AG04450 (cell line): Measurements from ENCODE around the gene PLXDC2. TPM values are rescaled to one million over a fixed set of nuclear protein-coding genes. Genes with fewer than 3 reads are reported as not detected.

ENCODE experiments used
- CTCF ChIA-PET: fragments of 300-600, 350-600 bp; formaldehyde crosslinking; extraction: SDS; loops from one replicate; lab custom pipeline; 2022; ENCODE audit warnings: antibody characterized with exemption, inconsistent platforms; lab: Charles Lee
- POLR2A ChIA-PET: fragments of 350-600 bp; formaldehyde crosslinking; extraction: SDS; loops from one replicate; lab custom pipeline; 2021; ENCODE audit warnings: antibody characterized with exemption, inconsistent platforms; lab: Yijun Ruan, JAX
- DNase-seq: peaks from one replicate; pipeline ENCODE4 v3.0.0-alpha.2; 2011; ENCODE audit warnings: low read depth, low spot score
- H3K27ac ChIP-seq: one replicate; pipeline ENCODE4 v1.5.1; 2012; ENCODE audit warnings: low read depth, low read length, control low read depth
- H3K27me3 ChIP-seq: one replicate; pipeline ENCODE4 v1.6.0; 2012; ENCODE audit warnings: low read length; ENCODE audit not compliant: control insufficient read depth, insufficient read depth
- H3K4me3 ChIP-seq: 2 replicates; pipeline ENCODE4 v1.5.1; 2011; ENCODE audit warnings: mild to moderate bottlenecking, low read depth, low read length, control low read depth
- H3K9me3 ChIP-seq: 2 replicates; pipeline ENCODE4 v1.5.1; 2012; ENCODE audit warnings: low read length; ENCODE audit not compliant: control insufficient read depth, insufficient read depth
- polyA plus RNA-seq: library from polyadenylated mRNA; depleted of rRNA; stranded (reverse); fragments of >200 nt; gene quantifications from 2 replicates; pipeline ENCODE4 v1.2.3, GENCODE V29; 2011
- TF ChIP-seq, protein P1 (sequence below): IDR thresholded peaks from 2 replicates; pipeline ENCODE4 v1.5.1; 2011; ENCODE audit warnings: low read depth, low read length, control low read depth, inconsistent platforms

The PLXDC2 gene
- polyA plus RNA-seq, 1 experiment, result 10.4 TPM

GRCh38 chr10:20237586-20237985, 421.4 kb downstream of the PLXDC2 start:
- H3K27me3 ChIP-seq, result no peaks in the 10 kb centered on the region
- no peaks in the 10 kb centered on the region; the same call in 1 of the 2 replicates for H3K9me3 ChIP-seq
- no peak for DNase-seq
- no peak overlapping the region for H3K27ac ChIP-seq
- TF ChIP-seq, protein P1, sequence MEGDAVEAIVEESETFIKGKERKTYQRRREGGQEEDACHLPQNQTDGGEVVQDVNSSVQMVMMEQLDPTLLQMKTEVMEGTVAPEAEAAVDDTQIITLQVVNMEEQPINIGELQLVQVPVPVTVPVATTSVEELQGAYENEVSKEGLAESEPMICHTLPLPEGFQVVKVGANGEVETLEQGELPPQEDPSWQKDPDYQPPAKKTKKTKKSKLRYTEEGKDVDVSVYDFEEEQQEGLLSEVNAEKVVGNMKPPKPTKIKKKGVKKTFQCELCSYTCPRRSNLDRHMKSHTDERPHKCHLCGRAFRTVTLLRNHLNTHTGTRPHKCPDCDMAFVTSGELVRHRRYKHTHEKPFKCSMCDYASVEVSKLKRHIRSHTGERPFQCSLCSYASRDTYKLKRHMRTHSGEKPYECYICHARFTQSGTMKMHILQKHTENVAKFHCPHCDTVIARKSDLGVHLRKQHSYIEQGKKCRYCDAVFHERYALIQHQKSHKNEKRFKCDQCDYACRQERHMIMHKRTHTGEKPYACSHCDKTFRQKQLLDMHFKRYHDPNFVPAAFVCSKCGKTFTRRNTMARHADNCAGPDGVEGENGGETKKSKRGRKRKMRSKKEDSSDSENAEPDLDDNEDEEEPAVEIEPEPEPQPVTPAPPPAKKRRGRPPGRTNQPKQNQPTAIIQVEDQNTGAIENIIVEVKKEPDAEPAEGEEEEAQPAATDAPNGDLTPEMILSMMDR, result no peak
- ChIA-PET CTCF (no interaction called here), POLR2A (no interaction called here)
- H3K4me3 ChIP-seq, result no peak overlapping the region

- POLR2A ChIA-PET, result no interaction called here
- H3K27ac ChIP-seq, result no peak overlapping the region
- no peaks in the 10 kb centered on the region for H3K27me3 ChIP-seq
- no peak overlapping the region for H3K4me3 ChIP-seq
- TF ChIP-seq, protein P1, result no peak
- no peaks in the 10 kb centered on the region; the same call in 1 of the 2 replicates for H3K9me3 ChIP-seq
- CTCF ChIA-PET, result no interaction called here
- DNase-seq, result no peak
Observed at GRCh38 chr10:20240643-20241042, 424.4 kb downstream of the PLXDC2 start.

- Histone ChIP-seq H3K9me3 (no peaks in the 10 kb centered on the region; the same call in 1 of the 2 replicates), H3K27ac (no peak overlapping the region), H3K4me3 (no peak overlapping the region), H3K27me3 (no peaks in the 10 kb centered on the region)
- ChIA-PET POLR2A (no interaction called here), CTCF (no interaction called here)
- DNase-seq, result no peak
- TF ChIP-seq, protein P1, result no peak
Observed at GRCh38 chr10:20247454-20247853, 431.2 kb downstream of the PLXDC2 start.

DNA sequence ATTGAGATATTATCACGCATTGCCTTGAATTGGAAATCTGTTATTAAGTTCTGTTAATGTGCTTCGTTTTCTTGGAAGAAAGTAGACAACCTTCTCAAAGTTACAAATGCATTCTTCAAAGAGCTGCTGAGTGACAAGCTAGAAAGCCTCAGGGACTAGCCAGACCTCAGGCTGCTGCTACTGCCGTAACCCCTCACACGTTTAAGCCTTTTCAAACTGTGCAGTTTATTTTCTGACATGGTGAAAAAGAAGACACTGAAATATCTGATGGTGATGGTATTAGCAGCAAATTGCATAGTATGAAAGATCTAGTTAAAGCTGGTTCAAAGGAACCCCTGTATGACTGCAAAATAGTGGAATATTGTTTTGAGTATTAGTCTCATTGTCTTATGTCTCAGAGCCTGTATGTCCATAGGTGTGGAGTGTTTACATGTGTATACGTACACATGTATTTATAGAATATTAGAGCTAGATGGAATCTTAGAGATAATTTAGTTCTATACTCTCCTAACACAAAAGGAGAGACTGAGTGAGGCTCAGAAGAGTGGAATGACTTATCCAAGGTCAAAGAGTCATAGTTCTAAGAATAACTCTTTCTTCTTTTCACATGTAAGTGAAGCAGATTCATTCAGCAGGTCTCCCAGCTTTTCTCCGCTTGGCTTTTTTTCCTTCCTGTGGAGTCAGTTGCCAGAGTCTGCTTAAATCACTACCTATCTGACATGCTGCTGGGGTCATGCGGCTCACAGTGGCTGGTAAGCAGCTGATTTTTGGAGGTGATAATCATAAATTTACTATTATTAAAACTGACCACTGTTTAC, 431.9 kb downstream of the PLXDC2 start:
- TF ChIP-seq, protein P1, result no peak
- POLR2A ChIA-PET, result no interaction called here
- Histone ChIP-seq H3K9me3 (no peaks in the 10 kb centered on the region), H3K27ac (no peak overlapping the region), H3K4me3 (no peak overlapping the region), H3K27me3 (no peaks in the 10 kb centered on the region)
- CTCF ChIA-PET, result interaction anchor here (1.5 kb wide), 1 partner anchor 429 kb away, joined by 4 read pairs; no protein-coding TSS in a partner anchor
- DNase-seq, result no peak

GRCh38 chr10:20254078-20254477, 437.8 kb downstream of the PLXDC2 start:
- ChIA-PET POLR2A (interaction anchor here (0.5 kb wide), 1 partner anchor 435 kb away, joined by 4 read pairs; no protein-coding TSS in a partner anchor), CTCF (no interaction called here)
- TF ChIP-seq, protein P1, result no peak
- Histone ChIP-seq H3K9me3 (peaks cover 3% of the 10 kb centered on the region; the same call in 1 of the 2 replicates), H3K4me3 (no peak overlapping the region), H3K27ac (no peak overlapping the region), H3K27me3 (no peaks in the 10 kb centered on the region)
- DNase-seq, result no peak
